Colonic mucosa (tissue), 4 donors: ENCODE results near the gene NOL8. TPM values are rescaled to one million over a fixed set of nuclear protein-coding genes. Genes with fewer than 3 reads are reported as not detected.

ENCODE experiments used
- DNase-seq: peaks from one replicate; pipeline ENCODE4 v3.0.0-alpha.2; 2020
- H3K27ac ChIP-seq: fragments of 200-600 bp; one replicate; pipeline ENCODE4 v1.8.0; 2021
- H3K27me3 ChIP-seq: fragments of 200-600 bp; one replicate; pipeline ENCODE4 v1.8.0; 2021
- H3K36me3 ChIP-seq: fragments of 200-600 bp; one replicate; pipeline ENCODE4 v1.8.0; 2021
- H3K4me1 ChIP-seq: fragments of 200-600 bp; one replicate; pipeline ENCODE4 v1.8.0; 2021; ENCODE audit warnings: mild to moderate bottlenecking
- H3K4me3 ChIP-seq: fragments of 200-600 bp; one replicate; pipeline ENCODE4 v1.8.0; 2021
- H3K9ac ChIP-seq, 2 donors: one replicate each; pipeline ENCODE4 v1.7.0; 2013; ENCODE audit warnings: control low read depth in 2 of 2, low read depth in 2 of 2, low read length in 2 of 2
- H3K9me3 ChIP-seq: fragments of 200-600 bp; one replicate; pipeline ENCODE4 v1.8.0; 2021
- CTCF ChIP-seq: fragments of 200-600 bp; IDR thresholded peaks from one replicate; pipeline ENCODE4 v1.8.0; 2022; ENCODE audit warnings: antibody characterized with exemption, mild to moderate bottlenecking
- intact Hi-C: fragments of 100-400 bp; cut with DNase I; formaldehyde crosslinking; loops from one replicate; pipeline ENCODE4 v1.14.1; 2022
- microRNA-seq: library from miRNA; unstranded; fragments of <30 nt; microRNA quantifications from one replicate; pipeline ENCODE4, GENCODE V29; 2019
- total RNA-seq, 2 donors: library from RNA; stranded (reverse); fragmentation: NEBNext Ultra II Directional in 1 of 2; extraction: Animal tissue kit (Norgen Biotek cat#: 25700) in 1 of 2; gene quantifications; one replicate each; pipeline ENCODE4 v1.2.1, GENCODE V29; 2021
- donor health status: healthy.
- donor health status: DM: no; HTN: no; CAD: no.
- donor health status: DM: no; HTN: no; CAD: no.

NOL8 gene
- total RNA-seq, 2 donors from 2014 or later, result 17.6 to 26.4 TPM

GRCh38 chr9:92254381-92255337 lies 70.5 kb downstream of the NOL8 start:
- H3K4me1 ChIP-seq, result no peaks in the 10 kb centered on the region
- no peak overlapping the region for H3K27ac ChIP-seq
- intact Hi-C loops, result no loop called here
- peaks cover 38% of the 10 kb centered on the region for H3K36me3 ChIP-seq
- no peaks in the 10 kb centered on the region for H3K27me3 ChIP-seq
- H3K4me3 ChIP-seq, result no peak overlapping the region
- no peaks in the 10 kb centered on the region for H3K9me3 ChIP-seq
- no peak for TF ChIP-seq CTCF
- no peak for DNase-seq
- no peak overlapping the region for H3K9ac ChIP-seq

GRCh38 chr9:92253656-92254055 lies 71.5 kb downstream of the NOL8 start:
- Histone ChIP-seq H3K27me3 (no peaks in the 10 kb centered on the region), H3K36me3 (peaks cover 31% of the 10 kb centered on the region), H3K4me3 (no peak overlapping the region), H3K27ac (no peak overlapping the region), H3K9ac (no peak overlapping the region), H3K9me3 (no peaks in the 10 kb centered on the region), H3K4me1 (no peaks in the 10 kb centered on the region)
- DNase-seq, result no peak
- intact Hi-C loops, result no loop called here
- no peak for TF ChIP-seq CTCF

- no peak overlapping the region for H3K27ac ChIP-seq
- no peak overlapping the region for H3K9ac ChIP-seq
- no peaks in the 10 kb centered on the region for H3K27me3 ChIP-seq
- H3K9me3 ChIP-seq, result no peaks in the 10 kb centered on the region
- H3K4me1 ChIP-seq, result no peaks in the 10 kb centered on the region
- no peak for TF ChIP-seq CTCF
- intact Hi-C loops, result loop anchor here (10.0 kb wide), 2 partner anchors 57 to 113 kb away; no protein-coding TSS in a partner anchor
- H3K36me3 ChIP-seq, result peaks cover 27% of the 10 kb centered on the region
- H3K4me3 ChIP-seq, result no peak overlapping the region
- DNase-seq, result no peak
Observed at GRCh38 chr9:92247981-92248380, 77.2 kb downstream of the NOL8 start.

Small RNA genes lying within 50 kb of the gene (microRNA-seq; reads per million reads assigned to microRNA genes)
- not detected for gene MIR3651

Other genes with a start within 250 kb of the NOL8 start
- 10 to 100 TPM; 77.2 to 83.8 TPM for gene SPTLC1, start 209.9 kb downstream of the NOL8 start, total RNA-seq
- gene IARS1, start 31.7 kb downstream of the NOL8 start, total RNA-seq, result 100 to 1,000 TPM in 1 of 2 donors, 10 to 100 TPM in 1; 52.4 to 109 TPM
- gene CENPP, start 603 bp upstream of the NOL8 start, total RNA-seq, result 10 to 100 TPM in 1 of 2 donors, 1 to 10 TPM in 1; 3.1 to 11.0 TPM
- gene OGN, start 79.2 kb upstream of the NOL8 start, total RNA-seq, result 10 to 100 TPM in 1 of 2 donors, 1 to 10 TPM in 1; 3.2 to 13.9 TPM
- gene OMD, start 99.1 kb upstream of the NOL8 start, total RNA-seq, result under 1 TPM; 0.37 to 0.88 TPM
- 1 to 10 TPM in 1 of 2 donors, under 1 TPM in 1; 0.40 to 7.6 TPM for gene ASPN, start 157.2 kb upstream of the NOL8 start, total RNA-seq
- 1 to 10 TPM in 1 of 2 donors, under 1 TPM in 1; 0.30 to 3.8 TPM for gene ECM2, start 210.6 kb upstream of the NOL8 start, total RNA-seq